NCI-H2196 (cell line): ENCODE results near the gene MN1.

Source experiments
- DNase-seq: peaks from one replicate; lab custom pipeline; 2025; ENCODE audit not compliant: unreplicated experiment; lab: John Stamatoyannopoulos, UW

MN1 gene

GRCh38 chr22:27800250-27801201, 1.0 kb downstream of the MN1 start:
- no peak for DNase-seq

- peak; percentile 7 for DNase-seq
Measured at GRCh38 chr22:27799827-27800249, 1.7 kb downstream of the MN1 start.

- no peak for DNase-seq
Measured at GRCh38 chr22:27799015-27799826, 2.3 kb downstream of the MN1 start.

GRCh38 chr22:27798511-27799014, 3.0 kb downstream of the MN1 start:
- DNase-seq, result no peak

DNA sequence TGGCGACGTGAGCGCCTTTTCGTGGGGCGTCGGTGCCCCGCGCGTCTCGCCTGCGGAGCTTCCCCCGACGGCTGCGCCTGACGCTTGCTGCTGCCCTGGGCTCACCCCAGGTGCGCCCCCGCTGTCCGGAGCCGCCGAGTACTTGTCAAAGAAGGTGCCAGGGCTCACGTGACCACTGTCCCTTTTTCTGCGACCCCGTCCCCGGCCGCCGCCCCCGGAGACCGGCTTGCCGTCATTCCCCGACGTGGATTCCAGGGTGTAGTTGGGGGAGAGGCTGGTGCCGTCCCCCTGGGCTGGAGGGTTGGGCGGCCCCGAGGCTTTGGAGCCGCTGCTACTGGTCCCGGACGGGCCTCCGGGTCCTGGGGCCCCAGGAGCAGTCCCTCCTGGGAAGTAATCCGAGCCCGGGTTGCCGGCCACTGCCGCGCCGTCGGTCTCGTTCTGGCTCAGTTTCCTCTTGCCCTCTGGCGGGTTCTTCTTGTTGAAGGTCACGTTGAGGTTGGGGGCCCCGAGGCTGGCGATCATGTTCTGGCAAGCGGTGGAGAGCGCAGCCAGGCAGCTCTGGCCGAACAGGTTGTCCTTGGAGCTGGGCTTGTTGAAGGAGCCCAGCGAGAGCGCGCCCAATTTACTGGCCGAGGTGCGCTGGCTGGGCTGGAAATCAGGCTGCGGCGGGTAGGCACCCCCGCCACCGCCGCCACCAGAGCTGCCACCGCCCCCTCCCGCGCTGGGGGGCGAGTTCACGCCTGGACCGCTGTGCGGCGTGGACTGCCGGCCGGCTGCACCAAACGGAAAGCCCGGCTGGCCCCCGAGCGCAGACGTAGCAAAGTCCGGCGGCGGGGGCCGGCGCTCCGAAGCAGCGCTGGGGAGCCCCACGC, 3.8 kb downstream of the MN1 start:
- no peak for DNase-seq

GRCh38 chr22:27796829-27797519, 4.6 kb downstream of the MN1 start:
- no peak for DNase-seq

DNA sequence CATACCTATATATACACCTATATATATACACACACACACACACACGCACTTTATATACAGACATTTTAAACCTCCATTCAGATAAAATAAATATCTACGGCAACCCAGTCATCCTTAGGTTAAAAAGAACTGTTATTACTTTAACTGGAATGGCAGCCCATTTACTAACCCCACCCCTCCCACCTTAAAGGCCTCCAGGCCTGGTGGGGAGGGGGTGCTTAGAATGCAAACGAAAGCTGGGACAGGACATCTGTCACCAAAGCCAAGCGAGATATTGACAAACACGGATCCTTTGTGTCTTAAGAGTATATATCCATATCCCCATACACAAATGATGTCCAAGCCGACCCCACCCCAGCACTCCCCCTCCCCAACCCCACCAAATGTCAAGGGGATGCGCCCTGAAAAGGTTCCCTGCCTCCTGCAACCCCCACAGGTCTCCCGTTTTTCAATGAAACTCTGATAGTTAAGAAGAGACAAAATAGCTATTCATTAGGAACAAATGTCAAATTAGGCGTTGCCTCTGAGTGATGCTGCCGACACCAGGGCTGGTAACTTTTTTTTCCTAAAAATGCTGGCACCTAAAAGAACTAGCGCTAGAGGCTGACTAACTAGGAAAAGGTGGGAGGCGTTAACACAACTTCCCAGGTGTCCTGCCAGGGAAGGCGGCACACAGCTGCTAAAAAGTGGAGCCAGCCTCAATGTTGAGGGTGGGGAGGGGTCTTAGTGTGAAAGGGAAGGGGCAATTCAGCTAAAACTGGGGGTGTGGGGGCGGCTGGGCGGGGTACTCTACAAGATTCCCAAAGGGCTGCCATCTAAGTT, 5.6 kb downstream of the MN1 start:
- no peak for DNase-seq

- no peak for DNase-seq
Measured at GRCh38 chr22:27795053-27795452, 6.5 kb downstream of the MN1 start.

- DNase-seq, result no peak
Measured at GRCh38 chr22:27794226-27794625, 7.3 kb downstream of the MN1 start.

- DNase-seq, result no peak
Measured at GRCh38 chr22:27793576-27793975, 8.0 kb downstream of the MN1 start.

DNA sequence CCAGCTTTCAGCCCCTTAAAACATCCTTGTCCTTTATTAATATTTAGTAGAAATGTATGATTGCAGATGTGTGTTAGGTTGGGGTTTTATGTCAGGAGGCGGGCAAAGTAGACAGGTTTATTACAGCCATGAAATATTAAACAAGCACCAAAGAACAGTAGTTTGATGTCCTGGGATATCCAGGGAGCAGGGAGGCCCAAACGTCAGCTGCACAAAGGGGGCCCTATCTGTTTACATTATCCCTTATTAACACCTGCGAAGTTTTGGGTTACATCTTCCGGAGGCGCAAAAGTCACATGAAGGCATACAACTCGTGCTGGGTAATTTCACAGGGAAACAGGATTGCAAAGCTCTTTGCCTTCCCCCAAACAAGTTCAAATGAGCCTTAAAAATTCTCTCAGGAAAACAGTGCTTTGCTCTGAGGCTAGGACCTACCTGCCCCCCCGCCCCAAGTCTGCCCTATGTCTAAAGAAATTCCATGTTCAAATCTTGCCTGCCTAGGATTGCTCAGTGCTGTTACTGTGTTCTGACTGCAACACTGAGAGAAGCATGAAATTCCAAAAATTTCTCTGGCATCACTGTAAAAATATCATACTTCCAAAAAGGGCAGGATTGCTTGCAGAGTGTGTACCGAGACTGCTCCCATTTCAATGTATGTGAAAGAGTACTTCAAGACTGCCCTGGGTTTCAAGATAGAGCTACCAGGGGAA, 8.9 kb downstream of the MN1 start:
- DNase-seq, result no peak

DNA sequence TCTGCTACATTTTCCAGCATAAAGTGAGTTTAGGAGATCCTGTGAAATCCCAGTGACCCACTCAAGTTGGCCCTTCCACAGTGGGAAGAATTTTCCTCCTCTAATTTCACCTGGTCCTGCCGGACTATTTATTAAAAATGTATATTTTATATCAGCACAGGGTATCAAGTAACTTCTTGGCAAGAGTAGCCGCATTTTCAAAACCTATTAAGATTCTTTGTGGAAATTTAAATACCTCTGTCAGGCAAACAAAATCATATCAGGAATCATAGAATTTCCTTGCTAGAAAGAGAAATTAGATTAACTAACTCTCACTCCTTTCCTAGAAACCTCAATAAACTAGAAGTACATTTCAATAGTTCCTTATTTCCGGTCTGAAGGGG, 9.7 kb downstream of the MN1 start:
- DNase-seq, result no peak

GRCh38 chr22:27791159-27791858, 10.2 kb downstream of the MN1 start:
- no peak for DNase-seq

DNA sequence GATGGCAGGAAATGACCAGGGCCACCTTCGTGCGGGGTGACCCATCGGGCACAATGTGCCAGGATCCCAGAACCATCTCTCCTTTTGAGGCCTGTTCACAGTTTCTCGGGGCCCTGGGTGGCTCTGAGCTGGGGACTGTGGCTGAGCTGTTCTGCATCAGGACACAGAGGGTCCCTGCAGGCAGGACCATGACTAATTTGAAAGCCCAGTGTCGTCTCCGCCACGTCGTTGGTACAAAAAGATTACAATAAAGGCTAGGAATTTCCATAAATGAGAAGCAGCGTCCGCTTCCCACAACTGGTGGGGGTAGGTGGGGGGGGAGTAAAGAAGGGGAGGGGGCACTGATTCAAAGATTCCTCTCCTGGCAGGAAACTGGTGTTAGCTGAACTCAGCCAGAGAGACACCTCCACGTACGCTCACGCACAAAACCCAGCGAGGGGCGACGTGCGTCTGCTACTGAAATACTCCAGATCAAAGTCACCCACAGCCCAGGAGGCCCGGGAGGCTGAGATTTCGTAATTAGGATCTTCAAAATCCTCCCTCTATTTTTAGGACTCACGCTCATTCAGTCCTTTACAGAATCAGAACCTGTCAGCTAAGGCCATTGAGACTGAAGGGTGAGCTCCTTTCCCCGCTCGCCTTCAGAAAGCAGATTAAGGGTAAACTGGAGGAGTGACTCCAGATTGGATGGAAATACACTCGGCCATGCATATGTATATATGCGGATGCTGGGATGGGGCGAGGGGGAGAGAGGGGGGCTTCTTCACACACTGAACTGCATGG, 11.0 kb downstream of the MN1 start:
- DNase-seq, result no peak

GRCh38 chr22:27788500-27789288, 12.9 kb downstream of the MN1 start:
- DNase-seq, result no peak

DNA sequence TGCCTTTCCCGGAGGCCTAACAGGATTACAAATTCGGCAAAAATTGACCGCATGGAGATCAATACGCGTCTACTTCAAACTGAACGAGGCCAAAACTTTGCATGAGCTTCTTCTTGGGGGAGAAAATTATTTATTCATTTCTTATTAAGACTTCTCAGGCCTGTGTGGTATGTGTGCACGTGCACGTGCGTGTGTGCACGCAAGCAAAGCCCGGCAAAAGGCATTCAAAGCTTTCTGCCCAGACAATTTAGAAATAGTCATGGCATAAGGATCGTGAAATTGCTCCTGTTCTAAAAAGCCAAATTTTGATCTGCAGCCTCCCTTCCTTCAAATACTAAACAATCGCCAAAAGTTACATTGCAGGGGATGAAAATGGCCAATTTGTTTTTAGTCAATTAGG, 14.6 kb downstream of the MN1 start:
- DNase-seq, result no peak
